Measurements from ENCODE around the gene XK.
"Not testable (repeated sequence)": the region's sequence is repeated elsewhere in the genome, so short reads cannot be mapped to it uniquely, and the experiment has no call there.

Gene XK

DNA sequence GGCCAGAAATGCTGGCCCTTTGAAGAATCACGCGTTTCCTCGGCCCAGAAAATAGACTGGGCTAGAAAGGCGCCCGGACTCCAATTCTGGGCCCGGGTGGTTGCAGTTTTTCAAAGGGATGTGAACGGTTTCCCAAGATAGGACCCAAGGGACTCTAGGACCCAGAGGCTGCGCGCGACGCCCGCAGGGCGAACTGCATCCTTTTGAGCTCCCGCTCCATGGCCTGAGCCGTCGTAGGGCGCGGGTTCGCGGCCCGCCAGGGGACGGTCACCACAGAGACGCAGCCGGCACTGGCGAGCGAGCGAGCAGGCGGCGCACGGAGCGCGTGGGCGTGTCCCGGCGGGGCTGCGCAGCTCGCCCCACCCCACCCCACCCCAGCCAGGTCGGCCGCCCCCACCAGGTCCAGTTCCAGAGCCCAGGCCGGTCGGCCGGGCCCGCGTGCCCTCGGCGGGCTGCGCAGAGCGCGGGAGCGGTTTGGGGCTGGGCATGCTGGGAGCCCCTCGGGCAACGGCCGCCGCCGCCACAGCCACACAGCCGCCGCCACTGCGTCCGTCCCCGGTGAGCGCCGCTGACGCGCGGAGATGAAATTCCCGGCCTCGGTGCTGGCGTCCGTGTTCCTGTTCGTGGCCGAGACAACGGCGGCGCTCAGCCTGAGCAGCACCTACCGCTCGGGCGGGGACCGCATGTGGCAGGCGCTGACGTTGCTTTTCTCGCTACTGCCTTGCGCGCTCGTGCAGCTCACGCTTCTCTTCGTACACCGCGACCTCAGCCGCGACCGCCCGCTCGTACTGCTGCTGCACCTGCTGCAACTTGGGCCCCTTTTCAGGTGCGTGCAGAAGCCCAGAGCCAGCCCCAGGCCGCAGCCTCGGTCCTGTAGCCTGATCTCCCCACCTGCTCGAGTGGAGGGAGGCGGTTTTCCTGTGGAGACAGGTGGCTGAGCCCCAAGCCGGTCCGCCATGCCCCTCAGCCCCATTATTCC, at the start of gene XK:
TSS of gene XK (plus strand) at position 411 of the 979 bp plus-strand sequence. CDS start at position 582, 171 bp downstream.
- DNase-seq (ENCODE audit: low read depth): no peak

DNA sequence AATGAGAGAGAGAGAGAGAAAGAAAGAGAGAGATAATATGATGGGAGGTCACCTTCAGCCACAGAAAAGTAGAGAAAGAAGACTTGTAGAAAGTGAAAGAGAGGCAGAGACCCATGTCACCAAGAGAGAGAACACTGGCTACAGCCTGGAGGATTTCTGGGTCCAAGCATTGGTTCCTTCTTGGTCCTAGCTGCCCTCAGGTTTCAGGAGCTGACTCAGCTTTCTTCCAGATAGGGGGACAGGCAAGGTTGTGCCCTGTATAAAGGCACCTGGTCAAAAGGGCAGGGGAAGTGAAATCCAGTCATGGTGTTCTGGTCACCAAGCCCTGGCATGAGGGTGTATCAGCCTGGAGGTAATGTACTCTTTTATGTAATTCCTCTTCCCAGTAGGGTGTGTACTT, 47.5 kb upstream of the XK start:
- DNase-seq (ENCODE audit: low read depth): no peak

DNA sequence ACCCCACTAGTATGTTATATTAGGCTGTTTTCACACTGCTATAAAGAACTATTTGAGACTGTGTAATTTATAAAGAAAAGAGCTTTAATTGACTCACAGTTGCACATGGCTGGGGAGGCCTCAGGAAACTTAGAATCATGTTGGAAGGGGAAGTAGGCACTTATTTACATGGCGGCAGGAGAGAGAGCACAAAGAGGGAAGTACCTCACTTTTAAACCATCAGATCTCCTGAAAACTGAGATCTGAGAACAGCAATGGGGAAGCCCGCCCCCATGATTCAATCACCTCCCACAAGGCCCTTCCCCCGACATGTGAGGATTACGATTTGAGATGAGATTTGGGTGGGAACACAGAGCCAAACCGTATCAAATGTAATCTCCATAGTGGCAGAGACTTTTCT, 45.4 kb upstream of the XK start:
- DNase-seq (ENCODE audit: low read depth): no peak

DNA sequence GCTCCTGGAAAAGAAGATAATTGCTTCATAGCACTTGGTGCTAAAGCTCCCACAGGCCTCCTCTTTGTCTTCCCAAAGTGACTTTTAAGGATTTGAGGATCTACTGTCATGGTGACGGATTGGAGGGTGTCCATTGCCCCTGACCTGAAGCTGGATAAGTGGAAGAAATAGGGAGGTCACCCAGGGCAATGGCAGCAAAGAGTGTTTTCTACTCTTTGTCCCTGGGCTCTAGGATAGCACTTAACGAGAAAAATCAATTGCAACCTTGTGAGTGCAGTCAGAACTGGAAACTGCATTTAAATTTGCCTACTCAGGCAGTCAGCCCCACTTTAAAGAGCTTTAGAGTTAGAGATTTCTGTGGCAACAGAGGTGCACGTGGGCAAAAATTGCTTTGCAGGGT, 43.7 kb upstream of the XK start:
- no peak for DNase-seq (ENCODE audit: low read depth)

DNA sequence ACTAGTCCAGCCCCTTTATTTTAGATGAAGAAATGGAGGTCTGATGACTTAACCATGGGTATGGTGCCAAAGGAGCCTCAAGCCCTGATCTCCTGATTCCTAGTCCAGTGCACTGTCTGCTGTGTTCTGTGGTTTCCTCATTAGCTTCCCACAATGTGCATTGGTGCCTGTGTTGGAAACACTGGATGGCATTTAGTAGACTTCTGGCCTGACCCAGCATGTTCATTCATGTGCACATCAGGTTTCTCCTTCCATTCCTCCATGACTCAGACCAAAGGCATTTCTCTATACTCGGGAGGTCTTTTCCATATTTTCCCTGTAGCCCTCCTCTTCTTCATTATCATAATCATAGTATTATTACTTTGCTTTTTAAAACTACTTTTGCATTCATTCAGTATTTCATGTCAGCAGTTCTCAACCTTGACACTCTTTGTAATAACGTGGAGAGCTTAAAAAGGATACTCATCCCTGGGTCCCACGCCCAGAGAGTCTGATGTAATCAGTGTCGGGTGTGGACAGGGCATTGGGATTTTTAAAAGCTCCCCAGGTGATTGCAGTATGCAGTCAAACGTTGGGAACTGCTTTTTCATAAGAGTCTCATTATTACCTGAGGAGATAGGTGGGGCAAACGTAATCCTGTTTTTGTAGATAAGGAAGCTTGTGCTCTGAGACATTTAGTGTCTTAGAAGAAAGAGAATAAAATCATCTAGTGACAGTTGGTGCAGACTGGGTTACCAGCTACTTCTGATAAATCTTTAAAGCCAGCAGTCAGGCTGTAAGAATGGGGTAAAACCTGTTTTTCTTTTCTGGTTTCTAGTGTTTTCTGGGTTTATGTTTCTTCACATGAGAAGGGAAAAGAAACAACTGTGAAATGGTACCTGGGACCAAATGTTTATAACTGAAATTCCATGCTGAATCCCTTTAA, 40.9 kb upstream of the XK start:
- no peak for DNase-seq (ENCODE audit: low read depth)

DNA sequence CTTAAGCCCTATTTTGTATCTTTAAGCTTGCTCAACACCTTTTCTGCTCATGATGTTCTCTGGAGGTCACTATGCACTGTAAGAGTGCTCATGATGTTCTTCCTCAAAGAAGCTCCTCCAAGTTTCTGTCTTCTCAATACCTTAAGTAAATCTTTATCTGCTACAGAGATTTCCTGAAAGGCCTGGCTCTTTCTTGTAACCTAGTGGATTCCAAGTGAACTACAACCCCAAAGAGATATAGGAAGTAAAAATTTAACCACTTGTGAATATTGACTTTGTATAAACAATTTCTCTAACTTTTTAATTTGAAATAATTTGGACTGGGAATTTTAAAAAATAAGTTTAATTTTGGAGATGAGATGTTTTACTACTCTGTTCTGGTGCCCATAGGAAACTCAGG, 39.3 kb upstream of the XK start:
- no peak for DNase-seq (ENCODE audit: low read depth)

- not testable (repeated sequence) for DNase-seq (ENCODE audit: low read depth)
These were observed 34.7 kb upstream of the XK start for GRCh38 chrX:37650879-37651278.

GRCh38 chrX:37651921-37652452, 33.6 kb upstream of the XK start:
- DNase-seq (ENCODE audit: low read depth): no peak

- DNase-seq (ENCODE audit: low read depth): no peak
These were observed 32.9 kb upstream of the XK start for GRCh38 chrX:37652589-37653231.

DNA sequence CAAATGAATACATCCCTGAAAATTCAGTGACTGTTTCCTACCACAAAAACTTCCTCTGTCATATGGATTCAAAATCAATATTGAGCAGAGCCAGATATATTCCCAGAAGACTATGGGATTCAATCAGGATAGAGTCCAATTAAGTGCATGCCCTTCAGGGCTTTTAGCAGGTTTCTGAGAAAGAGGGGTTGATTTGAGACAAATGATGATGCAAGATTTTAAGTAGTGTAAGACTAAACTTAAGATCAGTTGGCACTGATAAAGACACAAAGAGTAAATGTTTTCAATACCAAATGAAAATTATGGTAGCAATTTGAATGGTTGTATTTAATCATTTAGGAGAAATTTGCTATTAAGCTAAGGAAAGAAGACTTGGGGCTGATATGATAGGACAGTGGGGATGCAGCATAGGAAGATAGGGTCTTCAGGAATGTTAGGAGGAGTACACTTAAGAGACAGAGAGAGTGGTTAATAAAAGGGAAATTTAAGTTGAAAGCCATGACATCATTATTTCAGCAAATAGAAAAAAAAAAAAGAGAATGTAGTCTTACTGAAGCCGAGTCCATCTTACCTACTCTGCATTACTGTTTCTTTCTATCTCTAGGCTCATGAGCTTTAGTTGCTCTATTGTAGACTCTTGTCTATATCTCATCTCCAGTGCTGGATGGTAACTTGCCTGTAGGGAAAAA, 32.0 kb upstream of the XK start:
- DNase-seq (ENCODE audit: low read depth): no peak

GRCh38 chrX:37658343-37659030, 27.1 kb upstream of the XK start:
- DNase-seq (ENCODE audit: low read depth): no peak

DNA sequence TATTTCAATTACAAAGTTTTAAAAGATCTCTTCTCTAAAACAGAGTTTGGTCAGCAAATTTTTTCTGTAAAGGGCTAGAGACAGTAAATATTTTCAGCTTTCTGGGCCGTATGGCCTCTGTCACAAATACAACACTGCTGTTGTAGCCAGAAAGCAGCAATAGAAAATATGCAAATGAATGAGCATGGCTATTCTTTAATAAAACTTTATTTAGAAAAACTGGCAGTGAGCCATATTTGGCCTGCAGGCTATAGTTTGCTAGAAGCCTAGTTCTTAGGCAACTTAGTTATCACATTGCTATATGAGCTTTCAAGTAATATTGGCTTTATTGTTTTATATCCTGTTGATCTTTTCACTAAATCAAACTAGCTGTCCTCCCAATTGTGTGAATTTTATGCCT, 26.5 kb upstream of the XK start:
- no peak for DNase-seq (ENCODE audit: low read depth)

- no peak for DNase-seq (ENCODE audit: low read depth)
These were observed 23.4 kb upstream of the XK start for GRCh38 chrX:37662181-37662580.

DNA sequence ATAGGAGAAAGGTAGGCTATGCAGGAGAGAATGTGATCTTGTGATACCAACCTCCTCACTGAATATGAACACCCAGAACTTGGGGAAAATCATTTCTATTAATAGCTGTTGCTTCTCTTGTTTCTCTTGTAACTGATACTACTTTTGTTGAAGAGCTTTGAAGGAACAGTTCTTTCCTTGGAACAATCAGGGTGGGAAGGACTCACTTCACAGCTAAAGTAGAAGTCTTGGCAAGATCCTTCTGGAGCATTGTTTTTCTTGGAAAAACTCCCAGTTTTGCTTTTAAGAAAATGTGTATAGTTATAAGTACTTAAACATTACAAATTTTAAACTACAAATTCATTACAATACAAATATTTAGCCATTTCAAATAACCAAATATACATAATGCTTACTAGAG, 19.1 kb upstream of the XK start:
- DNase-seq (ENCODE audit: low read depth): no peak

- no peak for DNase-seq (ENCODE audit: low read depth)
These were observed 18.4 kb upstream of the XK start for GRCh38 chrX:37667141-37667540.

- DNase-seq (ENCODE audit: low read depth): no peak
These were observed 13.0 kb upstream of the XK start for GRCh38 chrX:37672563-37672962.

DNA sequence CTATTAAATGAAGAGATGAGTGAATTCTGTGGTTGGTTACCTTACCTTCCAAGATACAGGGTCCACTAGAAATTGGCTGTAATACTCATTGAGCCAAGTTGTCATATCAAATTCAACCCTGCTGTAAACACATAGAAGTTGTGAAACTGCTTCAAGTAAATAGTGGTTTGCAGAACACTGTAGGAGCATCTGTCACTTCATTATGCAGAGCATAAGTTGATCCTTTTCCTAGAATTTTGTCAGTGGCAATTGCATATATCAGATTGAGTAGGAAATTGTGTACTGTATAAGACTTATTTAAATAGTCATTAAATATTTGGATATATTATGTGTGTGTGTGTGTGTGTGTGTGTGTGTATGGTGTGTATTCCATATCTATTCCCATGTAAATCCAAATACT, 8.8 kb upstream of the XK start:
- DNase-seq (ENCODE audit: low read depth): no peak

- DNase-seq (ENCODE audit: low read depth): no peak
These were observed 8.3 kb upstream of the XK start for GRCh38 chrX:37677243-37677642.

DNA sequence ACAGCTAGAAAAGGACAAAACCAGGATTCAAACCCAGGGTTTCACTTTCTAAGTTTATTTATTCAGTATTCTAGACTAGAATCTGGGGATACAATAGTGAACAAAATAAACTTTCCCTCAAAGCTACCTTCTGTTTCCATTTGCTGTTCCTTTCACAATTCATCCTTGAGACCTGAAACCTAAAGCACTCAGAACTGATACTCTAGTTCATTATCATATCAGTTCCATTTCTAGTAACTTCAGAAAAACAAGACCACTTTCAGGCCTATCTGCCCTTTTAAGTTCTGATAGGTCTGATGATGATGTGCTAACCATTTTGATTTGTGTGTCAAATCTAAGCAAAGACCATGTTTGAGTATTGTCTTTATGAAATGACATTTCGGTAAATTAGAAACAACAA, 7.8 kb upstream of the XK start:
- no peak for DNase-seq (ENCODE audit: low read depth)

DNA sequence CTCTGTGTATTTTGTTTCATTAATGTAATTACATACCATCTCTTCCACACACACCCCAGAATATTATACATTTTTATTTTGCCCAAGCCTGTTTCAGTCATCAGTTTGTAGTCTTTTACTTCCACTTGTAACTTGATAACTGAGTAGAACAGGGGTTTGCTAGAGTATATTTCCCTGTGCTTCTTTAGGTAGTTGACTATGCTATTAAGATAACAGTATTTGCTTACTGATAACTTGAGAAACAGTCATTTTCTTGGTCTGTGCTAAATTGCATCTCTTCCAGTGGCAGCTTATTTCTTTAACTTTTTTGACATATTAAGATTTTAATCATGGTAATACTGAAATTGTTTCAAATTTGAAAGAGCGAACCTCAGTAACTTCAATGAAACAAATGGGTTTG, 7.0 kb upstream of the XK start:
- no peak for DNase-seq (ENCODE audit: low read depth)

GRCh38 chrX:37679230-37679629, 6.4 kb upstream of the XK start:
- no peak for DNase-seq (ENCODE audit: low read depth)

Data from stimulated activated CD8-positive, alpha-beta memory T cell treated with anti-CD3 and anti-CD28 coated beads, Interleukin-7, amount 100 ng/mL, for 24 hours (primary cell).